GM08714 (cell line): ENCODE measurements around the gene FNBP1.

Source experiments
- H3K4me3 ChIP-seq: fragments of 200-500 bp; sonication (Bioruptor generic); 2 replicates; pipeline ENCODE4 v1.5.1; 2014; ENCODE audit warnings: mild to moderate bottlenecking, low read length, inconsistent platforms
- ZNF274 ChIP-seq: IDR thresholded peaks from 2 replicates; pipeline ENCODE4 v1.6.1; 2012; ENCODE audit warnings: mild to moderate bottlenecking, low read depth, low read length

FNBP1 gene

DNA sequence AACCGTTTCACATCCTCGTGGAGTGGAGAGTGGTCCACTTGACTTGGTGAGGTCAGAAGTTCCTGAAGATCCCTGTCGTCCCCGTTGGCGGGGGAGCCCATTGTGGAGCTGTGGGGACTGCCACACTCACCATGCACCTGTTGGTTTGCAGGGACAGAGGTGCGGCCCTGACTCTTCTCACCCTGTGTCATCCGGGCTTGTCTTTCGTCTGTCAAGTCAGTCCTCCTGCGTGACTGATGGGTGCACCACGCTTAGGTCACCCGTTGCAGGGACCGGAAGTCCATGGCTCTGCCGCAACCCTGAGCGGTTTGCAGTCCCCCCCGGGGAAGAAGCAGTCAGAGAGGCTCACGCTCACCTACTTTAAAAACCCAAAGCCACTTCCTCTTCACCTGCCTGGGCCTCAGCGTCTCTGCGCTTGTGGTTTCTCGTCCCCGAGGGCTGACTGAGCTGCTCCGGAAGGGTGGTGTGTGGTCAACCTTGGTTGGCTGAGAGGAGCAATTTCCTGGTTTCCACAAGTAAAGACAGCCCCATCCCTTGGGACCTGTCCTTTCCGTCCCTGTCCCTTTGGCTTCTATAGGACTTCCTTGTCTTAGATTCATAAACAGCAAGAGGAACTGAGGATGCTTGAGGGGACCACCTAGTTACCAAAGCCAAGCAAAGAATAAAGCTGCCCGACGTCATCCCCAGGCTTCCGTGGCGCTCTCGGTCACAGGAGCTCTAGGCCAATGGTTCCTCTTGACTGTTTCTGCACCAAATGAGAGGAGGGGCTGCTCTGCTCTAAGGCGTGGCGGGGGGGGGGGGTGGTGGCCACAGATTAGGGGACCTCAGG, 154.5 kb downstream of the FNBP1 start:
- H3K4me3 ChIP-seq = peak overlapping the region; percentile 64; the same call in 1 of the 2 replicates
- no peak for TF ChIP-seq ZNF274

DNA sequence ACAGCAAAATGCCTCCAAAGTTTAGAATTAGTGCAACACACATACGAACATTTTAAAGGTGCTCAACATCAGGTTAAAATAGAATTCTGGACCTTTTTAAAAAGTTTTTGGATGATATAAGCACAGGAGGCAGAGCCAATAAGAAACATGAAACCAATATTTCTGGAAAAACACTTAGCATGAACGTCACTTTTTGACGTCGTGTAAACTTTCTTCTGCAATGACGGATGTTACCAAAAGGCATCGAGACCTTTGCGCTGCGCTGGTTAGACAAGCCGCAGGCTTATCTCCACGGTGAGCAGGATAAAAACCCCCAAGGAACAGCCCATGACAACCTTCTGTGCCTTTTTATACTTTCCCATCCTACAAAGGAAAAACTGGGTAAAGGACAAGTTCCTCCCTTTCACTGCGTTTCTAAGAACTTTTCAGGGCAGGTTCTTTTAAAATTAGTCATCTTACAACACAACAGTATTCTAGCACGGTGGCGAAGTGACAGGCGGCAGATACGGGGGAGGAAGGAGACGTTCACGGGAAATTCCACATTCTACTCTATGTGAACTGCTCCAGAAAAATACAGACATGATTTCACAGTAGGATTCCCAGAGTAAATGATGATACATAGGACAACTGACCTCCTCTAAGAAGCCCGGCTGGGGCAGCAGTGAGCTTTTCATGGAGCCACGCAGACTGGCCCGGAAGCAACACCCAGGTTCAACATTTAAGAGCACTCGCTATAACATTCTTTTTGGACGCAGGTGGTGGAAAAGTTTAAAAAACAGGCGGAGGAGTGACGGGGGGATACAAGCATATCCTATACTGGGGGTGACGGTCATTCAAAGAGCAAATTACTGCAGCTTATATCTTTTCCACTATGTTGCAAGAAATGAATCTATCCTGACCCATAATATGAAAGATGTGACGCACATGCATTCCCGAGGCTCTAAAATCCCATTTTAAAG, 155.4 kb downstream of the FNBP1 start:
- no peak for TF ChIP-seq ZNF274
- peak overlapping the region; percentile 64; the same call in 1 of the 2 replicates for H3K4me3 ChIP-seq

DNA sequence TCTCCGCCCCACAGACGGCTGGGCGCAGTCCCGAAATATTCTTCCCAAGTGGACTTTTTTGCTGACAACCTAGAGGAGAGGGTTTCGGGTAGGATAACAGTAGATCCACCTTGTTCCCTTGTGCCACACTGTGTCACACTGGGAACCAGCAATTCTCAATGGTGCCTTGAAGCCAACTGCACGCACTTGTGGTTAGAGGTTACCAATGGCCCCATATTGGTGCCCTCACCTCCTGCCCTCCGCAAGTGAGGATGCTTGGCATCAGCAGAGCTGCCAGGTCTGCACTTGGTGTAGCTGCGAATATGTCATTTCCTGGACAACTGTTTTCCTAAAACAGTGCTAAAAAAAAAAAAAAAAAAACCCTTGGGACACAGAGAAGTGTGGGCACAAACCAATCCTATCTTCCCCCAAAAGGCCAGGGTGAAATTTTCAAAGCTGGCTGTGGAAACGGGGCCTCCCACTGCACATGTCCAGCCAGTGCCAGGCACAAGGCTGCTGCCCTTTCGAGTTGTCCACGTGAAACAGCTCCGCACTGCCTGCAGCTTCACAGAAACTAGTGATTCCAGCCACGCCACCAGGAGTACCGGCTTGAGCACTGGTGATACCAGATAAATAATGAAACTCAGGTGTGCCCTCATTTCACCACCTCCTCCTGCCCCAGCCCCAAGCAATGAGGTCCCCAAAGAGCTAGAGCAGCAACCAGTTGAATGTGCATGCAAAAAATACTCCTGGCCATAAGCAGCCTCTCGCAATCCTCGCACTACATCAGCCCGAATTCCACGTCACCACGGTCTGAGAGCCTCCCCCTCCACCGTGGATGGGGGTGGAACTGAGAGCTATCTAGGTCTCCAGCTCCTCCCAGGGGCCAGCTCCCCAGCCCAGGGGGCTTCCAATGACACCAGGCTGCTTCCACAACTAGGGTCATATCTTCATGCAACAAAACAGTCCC, 156.5 kb downstream of the FNBP1 start:
- peak overlapping the region; percentile 41; the same call in 1 of the 2 replicates for H3K4me3 ChIP-seq
- TF ChIP-seq ZNF274 = no peak

DNA sequence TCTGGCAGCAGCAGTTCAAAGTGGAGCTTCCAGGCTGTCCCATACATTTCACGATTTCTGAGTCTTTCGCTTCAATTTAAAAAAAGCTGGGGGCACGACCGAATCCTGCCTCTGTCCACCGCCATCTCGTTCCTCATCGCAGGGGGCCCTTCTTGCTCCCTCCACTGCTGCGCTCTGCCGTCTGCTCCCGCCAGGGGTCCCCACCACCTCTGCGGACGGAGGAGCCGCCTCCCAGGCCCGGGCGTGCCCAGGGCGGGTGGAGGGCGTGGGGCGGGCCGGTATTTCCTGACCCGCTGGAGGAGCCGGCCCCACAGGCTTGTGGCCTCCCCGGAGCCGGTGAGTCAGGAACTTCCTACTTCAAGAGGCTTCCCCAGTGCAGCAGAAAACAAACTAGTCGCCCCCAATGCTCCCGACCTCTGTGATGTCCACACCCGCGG, 157.3 kb downstream of the FNBP1 start:
- no peak for TF ChIP-seq ZNF274
- H3K4me3 ChIP-seq = peak overlapping the region; percentile 55; the same call in 1 of the 2 replicates

DNA sequence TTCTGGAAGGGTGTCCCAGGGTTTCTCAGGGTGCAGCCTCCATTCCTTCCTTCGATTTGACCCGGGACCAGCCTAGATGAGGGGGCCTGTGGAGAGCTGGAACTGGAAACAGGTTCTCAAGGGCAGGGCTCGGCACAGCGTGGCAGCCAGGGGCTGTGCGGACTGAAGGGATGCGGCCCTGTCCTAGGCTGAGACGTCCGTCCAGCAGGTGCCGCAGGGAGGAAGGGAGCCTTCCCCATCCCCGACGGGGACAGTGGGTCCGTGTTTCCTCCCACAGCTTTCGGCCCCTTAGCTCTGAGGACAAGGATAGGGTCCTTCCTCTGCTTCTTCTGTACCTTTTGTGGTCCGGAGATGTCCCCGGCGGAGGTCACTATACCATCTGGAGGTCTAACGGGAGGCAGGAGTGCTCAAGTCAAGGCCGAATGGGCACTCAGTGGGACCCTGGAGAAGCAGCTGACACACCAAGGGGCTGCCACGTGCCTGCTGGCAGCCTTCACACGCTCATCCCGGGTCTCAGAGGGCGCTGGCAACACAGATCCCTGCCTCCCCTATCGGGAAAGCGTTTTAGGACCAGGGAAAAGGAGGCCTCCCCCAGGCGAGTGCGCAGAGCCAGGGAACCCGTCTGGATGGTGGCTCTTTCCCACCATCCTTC, 157.8 kb downstream of the FNBP1 start:
- H3K4me3 ChIP-seq = peak overlapping the region; percentile 55; the same call in 1 of the 2 replicates
- no peak for TF ChIP-seq ZNF274

DNA sequence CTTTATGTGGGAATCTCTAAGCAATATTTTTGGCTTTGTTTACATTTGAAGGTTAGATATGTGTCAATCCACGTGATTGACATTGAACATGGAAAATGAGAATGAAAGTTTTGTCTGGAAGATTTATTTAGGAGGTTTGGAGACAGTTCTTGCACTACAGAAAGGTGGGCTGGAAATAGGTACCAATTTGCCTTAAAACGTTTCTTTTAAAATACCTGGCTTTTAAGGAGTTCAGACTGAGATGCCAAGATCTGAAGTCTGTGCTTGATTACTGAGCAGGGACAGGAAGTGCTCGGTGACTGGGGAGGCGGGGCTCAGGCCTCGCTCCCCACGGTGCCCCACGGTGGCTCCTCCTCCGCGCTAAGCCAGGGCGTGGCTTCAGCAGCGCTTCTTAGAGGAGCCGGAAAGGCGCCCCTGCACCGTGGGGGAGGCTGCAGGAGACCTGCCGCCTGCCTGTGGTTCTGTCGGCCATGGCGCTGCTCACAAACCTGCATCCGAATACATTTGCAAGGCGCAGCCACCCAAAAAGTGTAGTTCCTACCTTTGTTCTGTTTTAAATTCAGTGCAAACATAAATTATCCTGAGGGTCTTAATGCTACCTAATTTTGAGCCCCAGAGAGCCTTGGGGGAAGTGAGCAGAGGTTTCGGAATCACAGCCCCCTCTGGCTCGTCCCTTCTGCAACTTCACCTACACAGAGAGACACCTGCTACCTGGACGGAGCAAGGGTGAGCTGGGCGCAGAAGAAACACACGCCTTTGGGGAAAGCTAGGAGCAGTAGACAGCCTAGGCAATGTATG, 158.6 kb downstream of the FNBP1 start:
- peak overlapping the region; percentile 55; the same call in 1 of the 2 replicates for H3K4me3 ChIP-seq
- no peak for TF ChIP-seq ZNF274

DNA sequence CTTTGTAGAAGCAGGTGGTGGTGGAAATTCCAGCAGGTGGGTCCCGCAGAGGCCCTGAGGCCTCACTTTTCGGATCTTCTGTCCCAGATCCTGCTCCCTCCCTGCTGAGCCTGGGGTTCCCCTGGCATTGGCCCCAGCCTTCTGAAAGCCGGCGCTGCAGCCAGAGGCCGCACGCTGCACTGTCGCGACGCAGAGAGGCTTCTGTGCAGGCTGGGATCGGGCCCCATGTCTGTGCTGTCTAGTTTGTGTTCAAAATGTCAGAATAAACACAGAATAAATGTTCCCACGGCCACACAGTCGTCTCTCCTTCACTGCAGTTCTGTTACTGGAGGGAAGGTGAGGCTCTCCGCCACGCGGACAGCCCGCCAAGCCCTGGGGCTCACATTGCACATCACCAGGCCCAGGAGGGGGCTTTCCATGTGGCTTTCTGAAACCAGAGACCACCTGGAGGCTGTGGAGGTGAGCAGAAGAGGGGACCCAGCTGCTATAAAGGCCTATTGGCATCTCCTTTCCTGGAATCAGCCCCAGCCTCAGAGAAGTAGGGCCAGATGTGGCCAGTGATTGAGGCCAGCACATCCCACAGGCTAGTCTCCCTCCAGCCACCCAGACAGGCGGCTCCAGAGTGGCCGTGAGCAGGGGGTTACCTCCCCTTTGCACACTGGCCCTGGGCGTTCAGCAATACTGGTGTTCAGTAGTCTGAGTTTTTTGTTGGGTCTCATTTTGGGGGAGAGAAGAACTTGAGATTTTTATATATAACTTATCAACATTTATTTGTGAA, 161.3 kb downstream of the FNBP1 start:
- TF ChIP-seq ZNF274 = no peak

DNA sequence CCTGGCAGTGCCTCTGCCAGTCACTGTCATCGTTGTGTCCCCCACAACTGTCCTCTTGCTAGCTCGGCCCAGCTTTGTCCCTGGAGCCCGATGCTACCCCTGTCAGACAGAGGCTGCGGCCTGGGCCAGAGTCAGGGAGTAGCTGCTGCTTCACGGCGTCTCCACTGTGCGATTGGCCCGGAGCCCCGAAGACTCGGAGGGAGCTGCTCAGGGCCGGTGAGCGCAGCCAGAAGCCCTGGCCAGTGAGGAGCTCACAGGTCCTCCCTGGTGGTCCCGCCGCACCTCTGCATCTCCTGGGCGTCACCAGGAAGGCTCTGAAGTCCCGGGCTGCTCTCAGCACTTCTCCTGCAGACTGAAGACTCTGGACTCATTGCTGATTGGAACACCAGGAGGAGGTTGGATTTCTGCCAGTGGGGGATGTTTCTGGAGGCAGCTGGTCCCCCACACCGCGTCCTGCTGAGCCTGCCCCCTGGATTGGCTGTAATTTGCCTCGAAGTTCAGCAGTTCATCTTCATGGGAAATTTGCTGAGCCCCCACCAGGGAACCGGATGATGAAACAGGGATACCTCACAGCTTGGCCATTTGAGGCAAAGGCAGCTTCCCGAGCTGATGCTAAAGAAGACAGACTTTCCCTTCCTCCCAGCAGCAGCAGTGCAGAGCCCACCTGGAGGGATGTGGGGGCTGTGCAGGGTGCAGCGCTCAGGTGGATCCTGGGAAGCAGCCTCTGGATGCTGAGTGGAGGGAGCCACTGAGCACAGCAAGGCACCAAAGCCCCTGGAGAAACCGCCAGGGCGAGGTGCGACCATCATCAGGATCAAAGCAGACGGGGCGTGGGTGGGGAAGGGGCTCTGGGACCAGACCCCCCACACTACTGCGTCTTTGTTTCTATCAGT, 162.1 kb downstream of the FNBP1 start:
- TF ChIP-seq ZNF274 = no peak

More for the DNA sequence above, 161.3 kb downstream of the FNBP1 start:
- H3K4me3 ChIP-seq = no peak overlapping the region

DNA sequence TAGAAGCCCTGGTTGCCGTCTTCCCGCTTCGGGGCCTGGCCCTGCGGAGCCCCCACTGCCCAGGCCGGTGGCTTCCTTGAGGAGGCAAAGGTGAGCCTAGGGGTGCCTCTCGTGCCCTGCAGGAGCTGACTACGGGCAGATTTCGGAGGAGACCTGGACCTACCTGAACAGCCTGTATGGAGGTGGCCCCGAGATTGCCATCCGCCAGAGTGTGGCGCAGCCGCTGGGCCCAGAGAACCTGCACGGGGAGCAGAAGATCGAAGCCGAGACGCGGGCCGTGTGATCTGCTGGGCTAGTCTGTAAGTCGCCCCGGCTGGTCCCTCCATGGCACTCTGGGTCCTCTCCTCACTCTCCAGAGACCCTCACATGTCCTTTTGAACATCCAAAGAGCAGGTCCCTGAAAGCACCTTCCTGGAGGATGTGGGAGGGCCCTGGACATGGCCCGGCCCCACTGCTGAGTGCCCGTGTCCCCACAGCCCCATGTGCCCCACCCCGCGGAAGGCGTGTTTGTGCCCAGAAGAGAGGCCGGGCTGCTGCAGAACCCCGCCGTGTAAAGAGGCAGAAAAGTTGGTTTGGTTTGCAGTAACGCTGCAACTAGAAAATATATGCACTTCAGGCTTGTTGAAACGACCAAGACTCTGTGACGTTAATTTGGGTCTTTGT, 162.9 kb downstream of the FNBP1 start:
- no peak for TF ChIP-seq ZNF274
- H3K4me3 ChIP-seq = no peak overlapping the region

More for the DNA sequence above, 162.1 kb downstream of the FNBP1 start:
- no peak overlapping the region for H3K4me3 ChIP-seq

DNA sequence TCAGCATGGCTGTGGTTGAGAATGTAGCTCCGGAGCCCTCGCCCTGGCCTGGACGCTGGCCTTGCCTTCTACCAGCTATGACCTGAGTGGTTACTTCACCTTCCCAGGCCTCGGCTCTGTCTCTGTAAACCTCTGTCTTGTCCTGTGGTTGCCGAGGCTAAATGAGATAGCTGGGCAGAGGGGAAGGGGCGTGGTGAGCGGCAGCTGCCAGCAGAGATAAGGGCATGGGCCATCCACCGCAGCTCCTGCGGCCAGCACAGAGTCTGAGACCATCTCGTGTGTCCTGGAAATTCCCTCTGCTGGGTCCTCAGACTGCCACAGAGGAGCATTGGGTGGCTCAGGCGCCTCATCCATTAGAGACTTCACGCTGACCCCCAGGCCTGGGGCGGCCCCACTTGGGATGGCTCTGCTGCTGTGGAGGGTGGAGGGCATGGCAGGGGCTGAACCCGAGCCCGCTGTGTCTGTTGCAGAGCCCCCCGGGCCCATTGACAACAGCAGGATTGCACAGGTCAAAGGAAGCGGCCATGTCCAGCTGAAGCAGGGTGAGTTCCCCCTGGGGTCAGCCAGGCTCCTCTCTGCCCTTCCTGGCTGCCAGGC, 163.8 kb downstream of the FNBP1 start:
- H3K4me3 ChIP-seq = no peak overlapping the region
- TF ChIP-seq ZNF274 = no peak
